Suprapubic skin (tissue), 4 donors: ENCODE measurements around the gene SMIM10L2A. TPM values are rescaled to one million over a fixed set of nuclear protein-coding genes. Genes with fewer than 3 reads are reported as not detected.
"Not testable (repeated sequence)": the region's sequence is repeated elsewhere in the genome, so short reads cannot be mapped to it uniquely, and the experiment has no call there.

Experiments used
- DNase-seq, 2 donors: peaks; one replicate each; pipeline ENCODE4 v3.0.0-alpha.2; 2019; ENCODE audit warnings: low spot score in 2 of 2
- H3K27ac ChIP-seq: fragments of 200-600 bp; sonication (generic); one replicate; pipeline ENCODE4 v1.5.1; 2019
- H3K27me3 ChIP-seq: fragments of 200-600 bp; sonication (generic); one replicate; pipeline ENCODE4 v1.5.1; 2019
- H3K36me3 ChIP-seq: fragments of 200-600 bp; sonication (generic); one replicate; pipeline ENCODE4 v1.5.1; 2019
- H3K4me1 ChIP-seq: fragments of 200-600 bp; sonication (generic); one replicate; pipeline ENCODE4 v1.5.1; 2019
- H3K4me3 ChIP-seq: fragments of 200-600 bp; sonication (generic); one replicate; pipeline ENCODE4 v1.5.1; 2019; ENCODE audit warnings: mild to moderate bottlenecking
- H3K9me3 ChIP-seq: fragments of 200-600 bp; sonication (generic); one replicate; pipeline ENCODE4 v1.5.1; 2019
- EP300 ChIP-seq: sonication (generic); formaldehyde crosslinking; IDR thresholded peaks from one replicate; pipeline ENCODE4 v1.6.1; 2017; ENCODE audit warnings: antibody characterized with exemption
- POLR2A ChIP-seq, 2 donors: fragments of 450-650 bp; IDR thresholded peaks; one replicate each; pipeline ENCODE4 v1.6.1; 2017; ENCODE audit warnings: antibody characterized with exemption in 2 of 2, mild to moderate bottlenecking in 2 of 2, moderate library complexity in 2 of 2
- POLR2AphosphoS5 ChIP-seq, 3 donors: sonication (generic); formaldehyde crosslinking; IDR thresholded peaks; one replicate each; pipeline ENCODE4 v1.6.1; 2017; ENCODE audit warnings: antibody characterized with exemption in 3 of 3
- WGBS: methylation state at CpG from one replicate; pipeline ENCODE4 v1.1.5; 2018; 5-methylcytosine and 5-hydroxymethylcytosine counted together
- total RNA-seq, 4 donors: library from RNA; depleted of rRNA; stranded (reverse); fragments of >200 nt; gene quantifications; one replicate each; pipeline ENCODE4 v1.1.0, GENCODE V29; 2016
- TF ChIP-seq, protein P1 (sequence below), 2 donors: fragments of 200-600 bp in 1 of 2; fragments of 450-650 bp in 1 of 2; sonication (generic) in 1 of 2; IDR thresholded peaks; one replicate each; pipeline ENCODE4 v1.5.1; 2016 to 2019; ENCODE audit warnings: antibody characterized with exemption in 2 of 2, mild to moderate bottlenecking in 1 of 2, moderate library complexity in 1 of 2

SMIM10L2A gene
- total RNA-seq, 4 donors from 2014 or later, result 1.4 to 5.1 (median 3.3) TPM

DNA sequence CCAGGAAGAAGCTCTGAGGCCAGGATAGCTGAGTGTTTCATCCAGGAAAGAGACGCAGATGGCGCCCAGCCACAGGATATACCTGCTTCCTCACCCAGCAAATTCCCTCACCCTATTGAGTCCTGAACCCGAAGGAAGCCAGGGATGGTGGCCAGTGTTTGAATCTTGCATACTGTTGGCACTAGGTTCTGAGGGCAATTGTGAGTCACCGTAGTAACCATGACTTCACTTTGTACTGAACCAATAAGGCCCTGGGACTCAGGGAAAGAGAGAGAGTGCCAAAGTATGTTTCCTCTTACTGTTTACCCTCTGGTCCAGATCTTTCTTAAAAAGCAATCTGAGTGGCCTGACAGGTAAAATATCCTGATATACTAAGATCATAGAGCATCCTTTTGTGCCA lies 25.6 kb upstream of the SMIM10L2A start:
- no peaks in the 10 kb centered on the region for H3K4me1 ChIP-seq
- H3K36me3 ChIP-seq, result no peaks in the 10 kb centered on the region
- H3K27me3 ChIP-seq, result no peaks in the 10 kb centered on the region
- TF ChIP-seq EP300 (no peak), POLR2A (IDR thresholded peaks at IDR 0.05) (no peak), POLR2AphosphoS5 (IDR thresholded peaks at IDR 0.05) (no peak)
- TF ChIP-seq, protein P1, sequence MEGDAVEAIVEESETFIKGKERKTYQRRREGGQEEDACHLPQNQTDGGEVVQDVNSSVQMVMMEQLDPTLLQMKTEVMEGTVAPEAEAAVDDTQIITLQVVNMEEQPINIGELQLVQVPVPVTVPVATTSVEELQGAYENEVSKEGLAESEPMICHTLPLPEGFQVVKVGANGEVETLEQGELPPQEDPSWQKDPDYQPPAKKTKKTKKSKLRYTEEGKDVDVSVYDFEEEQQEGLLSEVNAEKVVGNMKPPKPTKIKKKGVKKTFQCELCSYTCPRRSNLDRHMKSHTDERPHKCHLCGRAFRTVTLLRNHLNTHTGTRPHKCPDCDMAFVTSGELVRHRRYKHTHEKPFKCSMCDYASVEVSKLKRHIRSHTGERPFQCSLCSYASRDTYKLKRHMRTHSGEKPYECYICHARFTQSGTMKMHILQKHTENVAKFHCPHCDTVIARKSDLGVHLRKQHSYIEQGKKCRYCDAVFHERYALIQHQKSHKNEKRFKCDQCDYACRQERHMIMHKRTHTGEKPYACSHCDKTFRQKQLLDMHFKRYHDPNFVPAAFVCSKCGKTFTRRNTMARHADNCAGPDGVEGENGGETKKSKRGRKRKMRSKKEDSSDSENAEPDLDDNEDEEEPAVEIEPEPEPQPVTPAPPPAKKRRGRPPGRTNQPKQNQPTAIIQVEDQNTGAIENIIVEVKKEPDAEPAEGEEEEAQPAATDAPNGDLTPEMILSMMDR (IDR thresholded peaks at IDR 0.05), result no peak
- H3K9me3 ChIP-seq, result no peaks in the 10 kb centered on the region
- no peak overlapping the region for H3K27ac ChIP-seq
- WGBS, result 63% methylated on average over 4 of the region's 4 CpGs
- H3K4me3 ChIP-seq, result no peak overlapping the region
- no peak for DNase-seq

- no peak for DNase-seq
- H3K4me3 ChIP-seq, result no peak overlapping the region
- H3K4me1 ChIP-seq, result no peaks in the 10 kb centered on the region
- H3K27ac ChIP-seq, result no peak overlapping the region
- H3K36me3 ChIP-seq, result no peaks in the 10 kb centered on the region
- no peaks in the 10 kb centered on the region for H3K9me3 ChIP-seq
- 78% methylated on average over 3 of the region's 3 CpGs for WGBS
- H3K27me3 ChIP-seq, result no peaks in the 10 kb centered on the region
- TF ChIP-seq POLR2A (IDR thresholded peaks at IDR 0.05), result no peak
- TF ChIP-seq, protein P1 (IDR thresholded peaks at IDR 0.05), result no peak
- no peak for TF ChIP-seq POLR2AphosphoS5 (IDR thresholded peaks at IDR 0.05)
- TF ChIP-seq EP300, result no peak
These were observed 25.2 kb upstream of the SMIM10L2A start for GRCh38 chrX:135396566-135396965.

DNA sequence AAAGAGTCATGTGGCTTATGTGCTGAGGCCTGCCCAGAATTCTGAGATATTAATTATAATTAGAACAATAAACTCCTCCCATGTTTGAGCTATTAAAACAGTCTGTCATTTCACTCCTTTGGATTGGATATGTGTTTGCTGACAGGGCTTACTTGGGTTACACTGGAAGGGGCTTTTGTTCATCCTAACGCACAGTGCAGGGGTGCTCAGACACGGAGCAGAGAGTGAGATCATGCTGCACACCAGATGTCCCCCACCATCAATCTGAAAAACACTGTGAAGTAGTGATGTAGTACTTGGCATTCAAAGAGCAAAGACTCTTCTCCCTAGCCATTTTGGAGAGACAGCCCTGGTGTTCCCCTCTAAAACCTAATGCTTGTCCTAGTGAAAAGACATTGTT lies 24.1 kb upstream of the SMIM10L2A start:
- Histone ChIP-seq H3K27me3 (no peaks in the 10 kb centered on the region), H3K27ac (no peak overlapping the region), H3K9me3 (no peaks in the 10 kb centered on the region), H3K4me1 (no peaks in the 10 kb centered on the region), H3K4me3 (no peak overlapping the region), H3K36me3 (no peaks in the 10 kb centered on the region)
- WGBS, result 60% methylated on average over 2 of the region's 2 CpGs
- TF ChIP-seq EP300 (no peak), POLR2A (IDR thresholded peaks at IDR 0.05) (no peak), POLR2AphosphoS5 (IDR thresholded peaks at IDR 0.05) (no peak)
- TF ChIP-seq, protein P1 (IDR thresholded peaks at IDR 0.05), result no peak
- no peak for DNase-seq

GRCh38 chrX:135403374-135403773 lies 18.4 kb upstream of the SMIM10L2A start:
- TF ChIP-seq EP300 (no peak), POLR2A (IDR thresholded peaks at IDR 0.05) (no peak), POLR2AphosphoS5 (IDR thresholded peaks at IDR 0.05) (no peak)
- TF ChIP-seq, protein P1 (IDR thresholded peaks at IDR 0.05), result no peak
- Histone ChIP-seq H3K36me3 (no peaks in the 10 kb centered on the region), H3K4me1 (no peaks in the 10 kb centered on the region), H3K9me3 (no peaks in the 10 kb centered on the region), H3K27me3 (no peaks in the 10 kb centered on the region), H3K27ac (no peak overlapping the region), H3K4me3 (no peak overlapping the region)
- no peak for DNase-seq

GRCh38 chrX:135406428-135406827 lies 15.3 kb upstream of the SMIM10L2A start:
- DNase-seq, H3K27me3 ChIP-seq, H3K4me1 ChIP-seq, H3K4me3 ChIP-seq, H3K9me3 ChIP-seq, H3K27ac ChIP-seq, H3K36me3 ChIP-seq: not testable (repeated sequence)
- WGBS, result 36% methylated on average over 12 of the region's 12 CpGs

DNA sequence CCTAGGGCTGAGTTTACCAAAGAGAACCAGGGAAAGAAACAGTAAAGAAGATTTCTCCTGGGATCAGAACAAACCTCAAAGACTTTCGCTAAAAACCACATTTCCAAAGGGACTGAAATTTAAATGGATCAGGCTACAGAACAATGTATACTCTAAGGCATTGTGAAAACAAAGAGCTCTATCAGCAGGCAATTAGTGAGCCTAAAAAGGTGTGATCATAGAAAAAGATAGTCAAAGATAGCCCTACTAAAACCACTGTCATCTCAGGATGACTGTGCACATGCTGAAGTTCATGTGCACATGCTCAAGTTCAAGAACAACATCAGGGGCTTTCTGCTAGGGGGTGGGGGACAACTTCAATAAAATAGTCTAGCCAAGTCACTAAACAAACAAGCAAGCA lies 12.9 kb upstream of the SMIM10L2A start:
- no peaks in the 10 kb centered on the region for H3K4me1 ChIP-seq
- no peak overlapping the region for H3K27ac ChIP-seq
- H3K9me3 ChIP-seq, result no peaks in the 10 kb centered on the region
- no peak overlapping the region for H3K4me3 ChIP-seq
- no peaks in the 10 kb centered on the region for H3K36me3 ChIP-seq
- no peaks in the 10 kb centered on the region for H3K27me3 ChIP-seq
- DNase-seq, result no peak
- TF ChIP-seq EP300 (no peak), POLR2A (IDR thresholded peaks at IDR 0.05) (no peak), POLR2AphosphoS5 (IDR thresholded peaks at IDR 0.05) (no peak)
- TF ChIP-seq, protein P1 (IDR thresholded peaks at IDR 0.05), result no peak
- WGBS, result 37% methylated on average over 1 of the region's 1 CpG
